ELF-1 (cell line): ENCODE measurements around the gene ZIC4.

Experiments
- DNase-seq: peaks from one replicate; pipeline ENCODE4 v3.0.0-alpha.2; 2016; ENCODE audit warnings: low read depth, low spot score

Gene ZIC4

GRCh38 chr3:147391781-147392624 lies 14.3 kb downstream of the ZIC4 start:
- peak; percentile 86 for DNase-seq

- DNase-seq, result peak; percentile 63
These were observed 15.5 kb downstream of the ZIC4 start for GRCh38 chr3:147390589-147391569.

DNA sequence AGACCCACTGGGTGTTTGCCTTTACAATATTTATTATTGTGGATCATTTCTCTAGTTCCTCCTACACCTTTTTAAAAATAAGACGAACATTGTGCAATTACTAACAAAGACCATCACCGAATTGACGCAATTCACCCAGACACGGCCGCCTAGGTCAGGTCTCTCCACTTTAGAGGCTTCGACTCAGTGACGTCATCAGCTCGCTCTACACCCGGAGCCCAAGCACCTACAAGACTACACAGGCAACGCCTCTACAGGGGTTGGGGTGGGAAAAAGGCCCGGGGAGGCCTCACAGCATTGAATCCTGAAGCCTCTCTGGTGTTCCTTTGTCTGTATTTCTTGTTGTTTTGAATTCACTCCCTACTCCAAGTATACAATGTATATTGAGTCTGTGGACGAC lies 16.6 kb downstream of the ZIC4 start:
- peak; percentile 49 for DNase-seq

GRCh38 chr3:147388700-147389580 lies 17.4 kb downstream of the ZIC4 start:
- peak; percentile 54 for DNase-seq

GRCh38 chr3:147387885-147388699 lies 18.3 kb downstream of the ZIC4 start:
- peak; percentile 22 for DNase-seq

- DNase-seq, result peak; percentile 4
These were observed 19.0 kb downstream of the ZIC4 start for GRCh38 chr3:147387291-147387884.

- peak; percentile 13 for DNase-seq
These were observed 21.0 kb downstream of the ZIC4 start for GRCh38 chr3:147385059-147386012.

- DNase-seq, result peak; percentile 86
These were observed 21.9 kb downstream of the ZIC4 start for GRCh38 chr3:147384210-147385058.

- DNase-seq, result peak; percentile 13
These were observed 22.7 kb downstream of the ZIC4 start for GRCh38 chr3:147383617-147384016.

- DNase-seq, result no peak
These were observed 24.7 kb downstream of the ZIC4 start for GRCh38 chr3:147381596-147381995.

- DNase-seq, result no peak
These were observed 25.4 kb downstream of the ZIC4 start for GRCh38 chr3:147380977-147381376.

- DNase-seq, result peak; percentile 8
These were observed 25.9 kb downstream of the ZIC4 start for GRCh38 chr3:147380387-147380951.

DNA sequence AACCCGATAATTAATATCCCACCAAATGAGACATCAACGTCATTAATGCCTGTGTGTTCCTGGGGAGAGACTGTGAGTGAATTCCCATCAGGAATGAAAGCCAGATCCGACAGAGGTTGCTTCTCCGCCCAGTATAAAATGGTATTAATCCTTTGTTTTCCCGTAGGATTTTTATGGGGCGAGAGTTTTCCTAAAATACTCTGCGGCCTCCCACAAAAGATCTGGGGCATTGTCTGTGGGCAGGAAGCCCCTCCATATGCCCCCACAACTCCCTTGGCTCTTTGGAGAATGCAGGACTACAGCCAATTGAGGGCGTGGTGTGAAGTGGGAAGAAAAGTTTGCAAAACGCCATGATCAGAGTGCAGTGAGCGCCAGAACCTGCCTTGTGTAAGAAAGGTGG lies 26.7 kb downstream of the ZIC4 start:
- no peak for DNase-seq

GRCh38 chr3:147377412-147378367 lies 28.7 kb downstream of the ZIC4 start:
- DNase-seq, result peak; percentile 85

DNA sequence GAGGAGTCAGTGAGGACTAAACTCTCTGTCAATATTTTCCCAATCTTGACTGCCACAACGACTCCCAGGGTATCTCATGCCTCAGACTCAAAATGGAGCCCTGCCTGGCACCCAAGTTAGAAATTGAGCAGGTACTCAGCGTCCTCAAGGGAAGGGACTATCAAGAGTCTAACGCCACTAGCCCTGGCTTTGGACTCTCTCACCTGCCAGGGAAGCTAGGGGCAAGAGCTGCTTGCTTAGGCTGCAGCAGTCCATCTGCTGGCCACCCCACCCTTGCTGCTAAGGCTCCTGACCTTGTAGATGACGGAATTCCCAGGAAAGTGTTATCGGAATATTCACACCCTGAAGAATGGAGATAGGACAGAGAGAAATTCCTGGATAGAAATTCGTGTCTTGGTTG lies 33.0 kb downstream of the ZIC4 start:
- DNase-seq, result peak; percentile 8

DNA sequence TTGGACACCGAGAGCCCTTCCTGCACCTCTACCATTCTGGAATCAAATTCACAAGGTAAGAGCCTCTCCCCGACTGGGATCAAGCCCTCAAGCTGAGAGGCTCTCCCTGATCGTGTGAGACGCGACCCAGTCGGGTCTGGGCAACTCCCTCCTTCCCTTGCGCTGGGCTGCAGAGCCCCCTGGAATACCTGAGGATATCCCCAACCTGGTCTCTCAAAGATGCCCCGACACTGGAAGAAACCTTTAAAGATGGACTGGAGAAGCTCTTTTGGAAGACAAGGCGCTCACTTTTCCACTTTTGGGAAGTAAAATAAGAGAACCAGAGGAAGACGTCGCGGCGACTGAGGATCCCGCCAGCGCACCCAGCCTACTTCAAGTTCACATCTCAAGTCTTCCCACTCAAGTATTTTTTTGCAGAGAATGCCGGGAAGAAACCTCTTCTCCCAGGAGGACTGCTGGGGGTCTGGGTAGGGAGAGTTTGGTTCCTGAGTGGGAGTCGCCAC lies 33.8 kb downstream of the ZIC4 start:
- DNase-seq, result peak; percentile 18
